AG08396 (cell line): ENCODE results near the gene SLC22A6.

Experiments
- DNase-seq: peaks from one replicate; pipeline ENCODE4 v3.0.0; 2012; ENCODE audit warnings: low spot score, mixed read lengths

The SLC22A6 gene

DNA sequence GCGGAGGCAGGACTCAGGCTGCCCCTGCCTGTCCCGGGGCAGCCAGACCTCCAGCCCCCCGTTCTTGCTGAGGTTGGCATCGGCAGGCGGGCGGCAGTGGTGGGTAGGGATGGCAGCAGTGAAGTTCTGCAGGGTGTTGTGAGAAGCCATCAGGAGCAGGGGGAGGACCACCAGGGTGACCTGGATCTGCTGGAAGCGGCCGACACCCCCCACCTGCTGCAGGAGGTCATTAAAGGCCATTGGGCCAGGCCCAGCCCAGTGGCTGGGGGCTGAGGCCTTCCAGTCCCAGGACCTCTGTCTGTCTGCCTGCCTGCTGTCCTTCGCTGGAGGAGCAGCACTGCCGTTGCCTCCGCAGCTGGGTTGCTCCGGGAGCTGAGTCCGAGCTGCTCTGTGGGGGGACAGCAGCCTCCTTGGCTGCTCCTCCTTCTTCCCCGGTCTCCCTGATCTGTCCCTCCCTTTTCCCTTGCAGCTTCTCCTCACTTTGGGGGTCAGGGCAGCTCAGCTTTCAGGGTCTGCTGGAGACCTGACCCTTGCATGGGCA, at the start of gene SLC22A6:
Gene SLC22A6, minus strand, starts transcription at position 517 of the 541 bp plus-strand sequence. Its CDS starts 277 bp downstream, at position 240.
- no peak for DNase-seq

GRCh38 chr11:63032457-63032856, 47.7 kb upstream of the SLC22A6 start:
- no peak for DNase-seq

GRCh38 chr11:63023841-63024648, 39.3 kb upstream of the SLC22A6 start:
- DNase-seq = peak; percentile 86

- DNase-seq = no peak
Observed at GRCh38 chr11:63023222-63023814, 38.6 kb upstream of the SLC22A6 start.

- no peak for DNase-seq
Observed at GRCh38 chr11:63022441-63022840, 37.7 kb upstream of the SLC22A6 start.

DNA sequence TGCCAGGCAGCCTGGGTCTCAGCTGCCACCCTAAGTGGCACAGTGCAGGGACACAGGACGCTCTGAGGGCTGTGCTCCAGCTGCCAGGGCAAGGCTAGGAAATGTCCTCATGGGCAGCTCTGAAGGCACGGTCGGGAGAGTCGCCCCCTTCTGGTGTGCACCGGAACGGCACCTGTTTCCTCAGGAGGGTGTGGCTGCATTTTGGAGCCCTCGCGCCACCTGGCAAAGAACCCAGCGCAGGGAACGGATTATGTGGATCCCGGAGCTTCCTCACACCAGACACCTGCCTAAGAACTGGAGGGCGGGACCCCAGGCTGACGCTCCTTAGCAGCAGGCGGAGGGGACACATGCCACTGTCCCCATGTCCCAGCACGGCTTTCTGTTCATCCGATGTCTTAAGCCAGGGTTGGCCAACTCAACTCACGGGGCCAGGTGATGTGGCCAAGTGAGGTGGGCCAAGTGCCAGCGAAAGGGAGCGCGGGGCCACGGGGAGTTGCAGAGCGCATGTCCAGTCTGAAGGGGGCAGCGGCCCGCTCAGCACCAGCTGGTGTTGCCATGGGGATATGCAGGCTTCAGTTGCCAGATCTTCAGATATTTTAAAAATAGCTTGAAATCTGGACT, 36.0 kb upstream of the SLC22A6 start:
- DNase-seq = no peak

DNA sequence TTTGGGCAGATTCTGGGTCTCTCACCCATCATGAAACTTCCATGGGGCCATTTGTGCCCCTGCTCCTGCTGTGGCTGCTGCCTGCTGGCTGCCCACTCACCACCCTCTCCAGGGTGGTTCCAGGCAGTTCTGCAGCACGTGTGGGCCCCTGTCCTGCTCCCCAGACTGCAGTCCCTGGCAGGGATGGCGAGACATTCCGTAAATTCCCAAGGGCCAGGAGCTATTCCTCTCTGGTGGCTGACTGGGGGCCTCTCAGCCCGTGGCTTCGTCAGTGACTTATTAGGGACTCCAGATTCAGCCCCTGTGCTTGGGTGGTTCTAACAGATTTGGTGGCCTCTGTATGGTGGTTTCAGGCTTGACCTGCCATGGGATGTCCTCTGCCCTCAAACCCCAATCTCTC, 34.7 kb upstream of the SLC22A6 start:
- no peak for DNase-seq

- peak; percentile 24 for DNase-seq
Observed at GRCh38 chr11:63017306-63017974, 32.7 kb upstream of the SLC22A6 start.

DNA sequence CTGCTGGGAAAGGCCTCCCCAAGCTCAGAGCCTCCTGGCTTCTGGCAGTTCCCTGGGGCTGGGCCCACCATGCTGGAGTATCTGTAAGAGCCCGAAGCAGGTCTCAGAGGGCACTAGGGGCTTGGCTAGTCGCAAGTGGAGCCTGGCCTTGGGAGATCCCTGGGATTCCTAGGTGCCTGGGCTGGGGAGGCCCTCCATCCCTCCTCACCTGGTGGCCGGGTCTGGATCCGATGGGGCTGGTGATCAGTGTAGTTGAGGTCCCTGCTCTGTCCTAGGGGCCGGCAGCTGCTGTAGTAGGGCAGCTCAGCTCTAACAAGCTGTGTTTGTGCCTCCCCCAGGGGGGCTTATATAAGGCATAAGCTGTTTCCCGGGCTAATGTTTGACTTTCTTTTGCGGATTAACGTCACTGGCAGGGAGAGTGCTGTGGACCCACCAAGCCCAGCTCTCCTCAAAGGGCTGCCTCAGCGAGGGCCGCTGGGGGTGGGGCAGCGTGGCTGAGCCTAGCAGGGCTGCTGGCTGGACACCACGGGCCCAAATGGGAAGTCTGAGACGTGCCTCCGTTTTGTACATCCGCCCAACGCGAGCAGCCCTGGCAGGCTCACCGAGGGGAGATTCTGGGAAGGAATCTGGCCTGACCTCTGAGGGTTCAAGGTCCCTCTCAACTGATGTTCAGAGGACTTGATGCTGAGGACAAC, 30.9 kb upstream of the SLC22A6 start, which contains the start of gene SLC22A8:
Gene SLC22A8, minus strand, starts transcription at position 321 of the 695 bp plus-strand sequence. CDS start 883 bp downstream, outside the sequence.
- DNase-seq = no peak

DNA sequence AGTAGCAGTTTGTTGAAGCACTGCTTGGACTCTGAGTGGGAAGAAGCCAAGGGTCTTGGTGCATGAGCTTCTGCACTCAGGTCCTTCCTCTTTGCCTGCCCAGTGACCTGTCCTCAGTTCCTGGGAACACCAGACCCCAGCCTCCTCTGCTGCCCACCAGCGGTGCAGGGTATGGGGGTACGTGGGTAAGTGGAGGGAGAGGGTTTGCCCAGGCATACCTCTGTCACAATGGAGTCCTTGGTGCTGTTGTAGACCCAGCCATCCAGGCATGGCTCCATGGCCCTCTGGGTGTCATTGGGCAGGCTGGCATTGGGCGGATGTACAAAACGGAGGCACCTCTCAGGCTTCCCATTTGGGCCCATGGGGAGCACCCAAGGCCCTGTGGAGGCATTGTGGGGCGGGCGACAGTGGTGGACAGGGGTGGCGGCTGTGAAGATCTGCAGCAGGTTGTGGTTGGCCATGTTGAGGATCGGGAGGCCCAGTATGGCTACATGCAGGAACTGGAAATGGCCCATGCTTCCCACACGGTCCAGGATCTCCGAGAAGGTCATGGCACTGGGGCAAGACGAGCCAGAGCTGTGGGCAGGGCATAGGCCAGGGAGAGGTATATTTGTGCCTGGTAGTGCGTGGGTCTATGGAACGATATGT, 29.8 kb upstream of the SLC22A6 start:
- DNase-seq = no peak

GRCh38 chr11:63012839-63013238, 28.1 kb upstream of the SLC22A6 start:
- DNase-seq = no peak

DNA sequence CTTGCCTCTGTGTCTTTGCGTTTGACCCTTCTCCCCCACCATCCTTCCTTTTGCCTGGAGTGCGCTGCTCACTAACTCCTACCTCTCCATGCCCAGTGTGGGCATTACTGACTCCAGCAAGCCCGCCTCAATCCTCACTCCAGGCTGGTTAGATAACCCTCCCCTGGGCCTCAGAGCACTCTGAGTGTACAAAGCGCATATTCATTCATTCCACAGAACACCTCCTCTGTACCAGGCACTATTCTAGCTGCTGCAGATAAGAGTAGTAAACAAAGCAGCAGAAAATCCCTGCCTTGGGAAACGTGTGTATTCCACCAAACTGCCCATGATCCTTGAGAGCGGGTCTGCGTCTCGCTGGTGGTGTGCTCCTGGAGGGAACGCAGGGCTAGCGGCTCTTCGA, 27.7 kb upstream of the SLC22A6 start:
- DNase-seq = no peak

DNA sequence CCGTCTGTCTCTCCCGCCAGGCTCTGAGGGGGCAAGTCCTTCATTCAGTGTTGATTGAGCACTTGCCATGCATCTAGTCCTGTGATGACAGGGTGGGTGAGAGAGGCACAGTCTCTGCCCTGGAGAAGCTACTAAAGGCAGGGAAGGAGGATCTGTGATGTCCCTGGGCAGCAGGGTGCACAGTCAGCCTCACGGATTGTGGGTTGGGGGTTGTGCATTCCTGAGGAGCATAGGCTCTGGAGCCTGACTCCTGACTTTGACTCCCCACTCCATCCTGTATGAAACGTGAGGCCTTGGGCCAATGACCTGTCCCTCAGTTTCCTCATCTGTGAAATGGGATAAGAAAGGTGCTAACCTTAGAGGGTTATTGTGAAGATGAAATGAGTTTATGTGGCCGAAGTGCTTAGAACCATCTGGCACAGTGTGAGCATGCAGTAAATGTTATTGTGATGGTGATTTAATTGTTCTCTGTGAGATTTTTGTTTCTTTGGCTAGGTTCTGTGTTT, 26.2 kb upstream of the SLC22A6 start:
- DNase-seq = no peak

DNA sequence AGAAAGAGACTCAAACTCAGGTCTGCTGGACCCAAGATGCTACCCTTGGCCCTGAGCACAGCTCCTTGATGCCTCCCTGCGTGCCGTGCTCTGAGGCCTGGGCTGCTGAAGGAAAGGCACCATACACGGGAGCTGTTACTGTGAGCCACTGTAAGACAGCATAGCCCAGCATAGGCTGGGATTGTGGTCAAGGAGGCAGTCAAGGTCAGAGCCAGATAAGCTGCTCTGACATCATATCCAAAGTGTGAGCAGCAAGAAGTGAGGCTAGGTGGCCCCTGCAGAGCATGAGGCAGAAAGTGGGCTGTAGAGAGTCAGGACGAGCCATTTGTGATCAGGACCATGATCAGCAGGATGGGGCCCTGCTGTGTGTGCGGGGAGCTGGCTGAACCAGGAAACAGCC, 23.2 kb upstream of the SLC22A6 start:
- no peak for DNase-seq

DNA sequence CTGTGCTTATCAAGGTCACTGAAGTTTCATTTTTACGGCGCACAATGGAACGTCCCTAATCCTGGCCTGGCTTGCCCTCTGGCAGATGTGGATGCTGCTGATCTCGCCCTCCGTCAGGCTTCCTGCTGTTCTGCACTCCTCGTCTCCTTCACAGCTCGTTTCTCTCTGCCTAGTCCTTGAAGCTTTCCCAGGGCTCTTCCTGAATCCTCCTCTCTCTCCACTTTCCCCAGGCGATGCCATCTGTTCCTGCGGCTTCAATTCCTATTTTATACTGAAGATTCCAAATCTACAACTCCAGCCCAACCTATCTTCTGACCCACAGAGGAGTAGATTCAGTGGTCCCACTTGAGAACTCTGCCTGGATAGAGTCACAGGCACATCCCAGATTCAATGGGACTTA, 16.7 kb upstream of the SLC22A6 start:
- no peak for DNase-seq

DNA sequence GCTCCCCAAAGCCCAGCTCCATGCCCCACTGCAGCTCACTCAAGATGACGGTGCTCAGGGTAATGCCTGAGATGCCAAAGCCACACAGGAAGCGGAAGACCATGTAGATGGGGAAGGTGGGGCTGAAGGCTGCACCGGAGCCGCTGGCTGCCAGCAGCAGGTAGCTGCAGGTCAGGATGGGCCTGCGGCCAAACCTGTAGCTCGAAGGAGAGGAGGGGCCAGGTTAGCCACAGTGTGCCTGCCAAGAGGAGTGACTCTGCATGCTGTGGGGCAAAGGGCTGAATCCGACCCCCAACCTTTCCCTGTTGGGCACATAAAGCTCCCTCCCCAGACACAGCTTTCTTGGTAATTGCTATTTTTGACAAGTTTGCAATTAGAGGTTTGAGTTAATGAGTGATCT, 14.9 kb upstream of the SLC22A6 start:
- no peak for DNase-seq

DNA sequence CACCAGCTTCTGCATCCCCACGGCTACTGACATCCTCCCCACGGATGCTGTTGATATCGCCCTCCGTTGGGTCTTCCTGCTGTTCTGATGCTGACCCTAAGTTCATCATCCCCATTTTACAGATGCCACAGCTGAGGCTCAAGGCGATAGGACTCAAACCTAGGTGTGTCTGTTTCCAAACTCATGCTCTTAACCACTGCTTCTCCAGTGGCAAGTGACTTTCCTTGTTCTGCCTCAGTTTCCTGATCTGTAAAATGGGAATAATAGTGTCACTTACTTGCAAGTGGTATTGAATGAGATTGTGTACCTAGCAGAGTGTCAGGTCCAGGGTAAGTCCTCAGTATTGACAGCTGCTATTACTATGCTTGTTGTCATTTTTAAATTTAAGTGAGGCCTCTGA, 14.4 kb upstream of the SLC22A6 start:
- DNase-seq = no peak

DNA sequence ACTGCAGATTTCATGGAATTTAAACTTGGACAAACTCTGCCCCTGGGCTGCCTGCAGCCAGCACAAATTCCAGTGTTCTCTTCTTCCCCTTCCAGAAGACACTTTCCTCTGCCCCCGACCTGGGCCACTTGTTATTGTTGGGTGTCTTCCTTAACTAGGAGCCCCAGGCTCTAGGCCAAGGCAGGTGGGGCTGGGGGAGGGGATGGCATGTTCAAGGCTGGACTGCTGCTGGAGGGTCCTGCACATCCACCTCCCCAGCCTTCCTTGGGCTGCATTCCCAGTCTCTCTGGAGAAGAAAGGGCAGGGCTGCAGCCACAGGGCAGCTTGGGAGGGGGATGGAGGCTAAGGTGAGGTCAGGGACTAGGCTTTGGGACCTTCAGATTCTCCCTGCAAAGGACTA, 11.5 kb upstream of the SLC22A6 start:
- no peak for DNase-seq

GRCh38 chr11:62994775-62995174, 10.0 kb upstream of the SLC22A6 start:
- no peak for DNase-seq

DNA sequence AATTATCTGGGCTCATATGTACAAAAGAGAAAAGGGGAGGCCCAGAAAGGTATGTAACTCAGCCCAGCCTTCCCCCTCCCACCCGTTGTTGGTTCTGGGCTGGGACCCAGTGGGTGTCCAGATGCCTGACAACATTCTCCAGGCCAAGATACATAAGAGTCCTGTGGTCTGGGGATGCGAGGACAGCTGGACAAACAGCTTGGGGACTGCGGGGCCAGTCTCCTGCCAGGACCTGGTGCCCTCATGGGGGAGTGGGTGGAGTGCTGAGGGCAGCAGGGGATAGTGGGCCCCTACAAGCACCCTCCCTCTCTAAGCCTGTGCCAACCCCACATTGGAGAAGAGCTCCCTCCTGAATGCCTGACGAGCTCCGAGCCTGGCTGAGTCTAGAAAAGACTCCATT, 3.5 kb upstream of the SLC22A6 start:
- no peak for DNase-seq
